IMR-90 (cell line): Measurements from ENCODE around the gene DBX1. TPM values are rescaled to one million over a fixed set of nuclear protein-coding genes. Genes with fewer than 3 reads are reported as not detected.

ENCODE experiments used
- ATAC-seq: fragments of 200-7000 bp; cut with Tn5 transposase; 2 replicates; pipeline ENCODE4 v1.9.1; 2020; ENCODE audit warnings: low read depth, mild to moderate bottlenecking, moderate library complexity
- BruUV-seq: library from RNA; stranded (reverse); fragments of 400-500 nt; replicated peaks from 2 replicates; lab custom pipeline; 2021; lab: Mats Ljungman, UMichigan
- CTCF ChIA-PET: fragments of 300-600 bp; formaldehyde crosslinking; extraction: SDS; loops from one replicate; lab custom pipeline; 2021; ENCODE audit warnings: antibody characterized with exemption; lab: Yijun Ruan, JAX
- POLR2A ChIA-PET: fragments of 300-600 bp; sonication (Branson Sonifier 250); formaldehyde crosslinking; loops from one replicate; lab custom pipeline; 2022; ENCODE audit warnings: antibody characterized with exemption; ENCODE audit not compliant: unreplicated experiment; lab: Charles Lee
- DNase-seq: peaks from one replicate; pipeline ENCODE4 v3.0.0; 2013
- H2AFZ ChIP-seq: replicated peaks from 2 replicates; pipeline ENCODE3; 2013; ENCODE audit warnings: low read length, mild to moderate bottlenecking; ENCODE audit not compliant: poor library complexity
- H2AK5ac ChIP-seq: 2 replicates; pipeline ENCODE4 v1.6.1; 2013; ENCODE audit warnings: low read depth, low read length, inconsistent platforms
- H2AK9ac ChIP-seq: replicated peaks from 2 replicates; pipeline ENCODE3; 2013; ENCODE audit warnings: mild to moderate bottlenecking, low read depth, low read length, moderate library complexity; ENCODE audit not compliant: poor library complexity
- H2BK120ac ChIP-seq: 2 replicates; pipeline ENCODE4 v1.6.1; 2013; ENCODE audit warnings: low read depth, low read length, inconsistent platforms
- H2BK15ac ChIP-seq: 3 replicates; pipeline ENCODE4 v1.6.1; 2013; ENCODE audit warnings: low read depth, low read length, inconsistent platforms
- H2BK20ac ChIP-seq: 2 replicates; pipeline ENCODE4 v1.6.1; 2013; ENCODE audit warnings: low read depth, mild to moderate bottlenecking, inconsistent platforms, low read length, moderate library complexity
- H2BK5ac ChIP-seq: 2 replicates; pipeline ENCODE4 v1.6.1; 2013; ENCODE audit warnings: mild to moderate bottlenecking, low read depth, low read length, inconsistent platforms; ENCODE audit not compliant: poor library complexity, severe bottlenecking
- H3K14ac ChIP-seq: replicated peaks from 2 replicates; pipeline ENCODE4 v1.6.1; 2013; ENCODE audit warnings: low read depth, low read length, inconsistent platforms
- H3K18ac ChIP-seq: 2 replicates; pipeline ENCODE4 v1.6.1; 2013; ENCODE audit warnings: low read depth, low read length, control low read depth
- H3K23ac ChIP-seq: 2 replicates; pipeline ENCODE4 v1.6.1; 2013; ENCODE audit warnings: low read depth, low read length, inconsistent platforms
- H3K27ac ChIP-seq: 2 replicates; pipeline ENCODE4 v1.5.1; 2013; ENCODE audit warnings: mild to moderate bottlenecking, control low read depth, low read length; ENCODE audit not compliant: insufficient read depth
- H3K27me3 ChIP-seq: 2 replicates; pipeline ENCODE4 v1.6.1; 2013; ENCODE audit warnings: low read length; ENCODE audit not compliant: control insufficient read depth, insufficient read depth
- H3K36me3 ChIP-seq: 2 replicates; pipeline ENCODE4 v1.6.1; 2013; ENCODE audit warnings: low read length, mixed read lengths; ENCODE audit not compliant: control insufficient read depth, insufficient read depth
- H3K4ac ChIP-seq: 2 replicates; pipeline ENCODE4 v1.6.1; 2013; ENCODE audit warnings: low read depth, low read length, inconsistent platforms
- H3K4me1 ChIP-seq: 2 replicates; pipeline ENCODE4 v1.6.1; 2013; ENCODE audit warnings: low read length, mixed read lengths; ENCODE audit not compliant: control insufficient read depth, insufficient read depth
- H3K4me2 ChIP-seq: 2 replicates; pipeline ENCODE4 v1.6.1; 2013; ENCODE audit warnings: low read depth, mild to moderate bottlenecking, control low read depth, low read length, moderate library complexity
- H3K4me3 ChIP-seq: 2 replicates; pipeline ENCODE4 v1.5.1; 2013; ENCODE audit warnings: low read depth, mild to moderate bottlenecking, control low read depth, low read length, moderate library complexity; ENCODE audit not compliant: insufficient read depth
- H3K56ac ChIP-seq: 2 replicates; pipeline ENCODE4 v1.6.1; 2013; ENCODE audit warnings: low read length, inconsistent platforms; ENCODE audit not compliant: insufficient read depth; ENCODE audit errors: extremely low read depth
- H3K79me1 ChIP-seq, 2 experiments: 2 replicates each; pipeline ENCODE4 v1.6.1; 2013; ENCODE audit warnings: low read length in 2 of 2, inconsistent platforms in 1 of 2, low read depth in 1 of 2
- H3K9ac ChIP-seq: 2 replicates; pipeline ENCODE4 v1.6.1; 2013; ENCODE audit warnings: low read depth, low read length, control low read depth
- H3K9me1 ChIP-seq: 2 replicates; pipeline ENCODE4 v1.6.1; 2013; ENCODE audit warnings: low read length, inconsistent platforms; ENCODE audit not compliant: insufficient read depth
- H3K9me3 ChIP-seq: 2 replicates; pipeline ENCODE4 v1.6.1; 2013; ENCODE audit warnings: low read length; ENCODE audit not compliant: control insufficient read depth, insufficient read depth
- H4K20me1 ChIP-seq: 2 replicates; pipeline ENCODE4 v1.6.1; 2013; ENCODE audit warnings: low read length, inconsistent platforms; ENCODE audit not compliant: insufficient read depth
- H4K5ac ChIP-seq: 2 replicates; pipeline ENCODE4 v1.6.1; 2013; ENCODE audit warnings: mild to moderate bottlenecking, low read depth, low read length, control low read depth
- H4K8ac ChIP-seq, 2 experiments: 2 replicates each; pipeline ENCODE4 v1.6.1; 2013; ENCODE audit warnings: low read depth in 2 of 2, low read length in 2 of 2, control low read depth in 1 of 2, inconsistent platforms in 1 of 2
- H4K91ac ChIP-seq: 2 replicates; pipeline ENCODE4 v1.6.1; 2013; ENCODE audit warnings: low read depth, low read length, inconsistent platforms; ENCODE audit not compliant: insufficient read depth
- BHLHE40 ChIP-seq: fragments of 150-350 bp; IDR thresholded peaks from 2 replicates; pipeline ENCODE4 v1.6.1; 2016; ENCODE audit warnings: mild to moderate bottlenecking, low read depth, low read length
- CEBPB ChIP-seq: IDR thresholded peaks from 2 replicates; pipeline ENCODE4 v1.6.1; 2012; ENCODE audit warnings: low read depth, low read length, improper control_type of control experiment
- CHD1 ChIP-seq: IDR thresholded peaks from 2 replicates; pipeline ENCODE4 v1.6.1; 2012; ENCODE audit warnings: low read depth, low read length, improper control_type of control experiment
- FOS ChIP-seq: fragments of 150-350 bp; IDR thresholded peaks from 2 replicates; pipeline ENCODE4 v1.6.1; 2016; ENCODE audit warnings: low read depth, low read length
- MAFK ChIP-seq: IDR thresholded peaks from 2 replicates; pipeline ENCODE4 v1.6.1; 2012; ENCODE audit warnings: low read depth, low read length, improper control_type of control experiment
- MAZ ChIP-seq: IDR thresholded peaks from 2 replicates; pipeline ENCODE4 v1.6.1; 2012; ENCODE audit warnings: low read depth, mild to moderate bottlenecking, low read length, improper control_type of control experiment, moderate library complexity, borderline replicate concordance
- MXI1 ChIP-seq: IDR thresholded peaks from 2 replicates; pipeline ENCODE4 v1.6.1; 2012; ENCODE audit warnings: low read depth, mild to moderate bottlenecking, low read length, moderate library complexity, borderline replicate concordance
- NFE2L2 ChIP-seq: fragments of 150-350 bp; IDR thresholded peaks from 2 replicates; pipeline ENCODE4 v1.6.1; 2016; ENCODE audit warnings: low read depth, mild to moderate bottlenecking, low read length
- POLR2A ChIP-seq: IDR thresholded peaks from 2 replicates; pipeline ENCODE4 v1.6.1; 2012; ENCODE audit warnings: mild to moderate bottlenecking, low read depth, low read length
- RAD21 ChIP-seq: IDR thresholded peaks from 2 replicates; pipeline ENCODE4 v1.6.1; 2012; ENCODE audit warnings: low read length, improper control_type of control experiment
- RCOR1 ChIP-seq: IDR thresholded peaks from 2 replicates; pipeline ENCODE4 v1.6.1; 2012; ENCODE audit warnings: mild to moderate bottlenecking, low read length, improper control_type of control experiment; ENCODE audit not compliant: insufficient replicate concordance
- RFX5 ChIP-seq: IDR thresholded peaks from 2 replicates; pipeline ENCODE4 v1.8.0; 2012; ENCODE audit warnings: low read depth, mild to moderate bottlenecking, low read length, moderate library complexity
- SMC3 ChIP-seq: fragments of 150-350 bp; IDR thresholded peaks from 2 replicates; pipeline ENCODE4 v1.6.1; 2016; ENCODE audit warnings: low read depth, mild to moderate bottlenecking, antibody characterized with exemption, low read length, moderate library complexity
- WGBS, 2 experiments: methylation state at CpG; one replicate each; pipeline versions ENCODE4 v1.1.5 to v1.1.7; 2013; ENCODE audit warnings: missing lambda C conversion rate in 2 of 2; ENCODE audit not compliant: insufficient read length in 1 of 2; ENCODE audit errors: extremely low coverage in 2 of 2; 5-methylcytosine and 5-hydroxymethylcytosine counted together
- dilution Hi-C: fragments of 300-500 bp; cut with HindIII; formaldehyde crosslinking; loops from one replicate; pipeline ENCODE4 v1.14.3; 2018; ENCODE audit warnings: low sequenced_read_pairs; ENCODE audit not compliant: unreplicated experiment
- in situ Hi-C: fragments of 300-500 bp; cut with MboI; formaldehyde crosslinking; loops from 3 replicates; pipeline ENCODE4 v1.14.3; 2019; ENCODE audit warnings: low sequenced_read_pairs, inconsistent platforms, mixed read lengths
- intact Hi-C: fragments of 100-400 bp; cut with micrococcal nuclease; formaldehyde crosslinking; loops from 2 replicates; pipeline ENCODE4 v1.10.0; 2022
- polyA plus RNA-seq, 3 experiments: library from polyadenylated mRNA; depleted of rRNA; stranded (reverse); fragments of >200 nt; gene quantifications; 2 replicates each; pipeline ENCODE4 v1.2.3, GENCODE V29; 2012; ENCODE audit warnings: low replicate concordance in 1 of 3
- total RNA-seq: library from RNA; depleted of rRNA; stranded (reverse); fragments of >200 nt; gene quantifications from 2 replicates; pipeline ENCODE4 v1.2.3, GENCODE V29; 2012
- TF ChIP-seq, protein P1 (sequence below): fragments of 150-350 bp; IDR thresholded peaks from 2 replicates; pipeline ENCODE4 v1.6.1; 2016; ENCODE audit warnings: low read depth, mild to moderate bottlenecking, low read length, moderate library complexity, borderline replicate concordance
- TF ChIP-seq, protein P2 (sequence below): fragments of 150-350 bp; IDR thresholded peaks from 2 replicates; pipeline ENCODE4 v1.6.1; 2017; ENCODE audit warnings: mild to moderate bottlenecking, antibody characterized with exemption, low read length, low read depth
- TF ChIP-seq, protein P3 (sequence below): conservative IDR thresholded peaks from 2 replicates; pipeline ENCODE4 v1.5.1; 2012; ENCODE audit warnings: mild to moderate bottlenecking, low read depth, low read length, improper control_type of control experiment

The DBX1 gene
- total and polyA plus RNA-seq, 2 of the 4 experiments (the other 2 are of a cell fraction) = not detected

DNA sequence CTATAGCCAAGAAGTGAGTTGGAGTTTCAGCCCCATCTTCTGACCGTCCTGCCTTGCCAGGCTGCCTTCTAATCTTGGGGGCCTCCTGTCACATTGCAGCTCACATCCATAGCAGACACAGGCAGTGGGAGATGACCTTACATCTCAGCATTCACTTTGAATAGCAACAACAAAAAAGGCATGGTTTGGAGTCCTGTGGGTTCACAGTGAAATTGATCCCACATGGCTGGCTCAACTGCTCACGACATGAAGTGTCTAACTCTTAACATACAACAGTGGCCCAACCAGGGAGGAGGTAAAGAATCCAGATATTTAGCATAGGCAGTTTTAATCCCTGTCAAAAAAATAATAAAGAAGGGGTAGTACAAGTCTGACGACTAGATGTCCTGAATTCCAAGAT lies 38.1 kb downstream of the DBX1 start:
- no peaks in the 10 kb centered on the region for H3K4me1 ChIP-seq
- dilution Hi-C loops (no loop called here), in situ Hi-C loops (loop anchor here (10.0 kb wide), 1 partner anchor 387 kb away; no protein-coding TSS in a partner anchor), intact Hi-C loops (no loop called here)
- no peak overlapping the region for H2BK15ac ChIP-seq
- no peak overlapping the region for H3K18ac ChIP-seq
- no peak overlapping the region for H4K91ac ChIP-seq
- no peak overlapping the region for H2BK20ac ChIP-seq
- no peaks in the 10 kb centered on the region for H3K9me3 ChIP-seq
- H4K20me1 ChIP-seq = no peaks in the 10 kb centered on the region
- BruUV-seq = no TSS peak
- H4K5ac ChIP-seq = no peak overlapping the region
- no peak overlapping the region for H3K56ac ChIP-seq
- no peak overlapping the region for H2AK5ac ChIP-seq
- DNase-seq (no peak), ATAC-seq (no peak)
- no CpG with 5 or more reads among the region's 3 CpGs for WGBS, 2 experiments
- H4K8ac ChIP-seq = no peak overlapping the region
- H3K27me3 ChIP-seq = no peaks in the 10 kb centered on the region
- H3K79me1 ChIP-seq = no peaks in the 10 kb centered on the region; a peak in 1 of 4 replicates
- H3K27ac ChIP-seq = no peak overlapping the region
- H3K9ac ChIP-seq = no peak overlapping the region
- ChIA-PET CTCF (interaction anchor here (0.6 kb wide), 1 partner anchor 323 kb away, joined by 3 read pairs; no protein-coding TSS in a partner anchor), POLR2A (no interaction called here)
- no peak overlapping the region for H2BK5ac ChIP-seq
- H3K4me3 ChIP-seq = no peak overlapping the region
- no peak overlapping the region for H2AFZ ChIP-seq
- H3K4ac ChIP-seq = no peak overlapping the region
- H3K9me1 ChIP-seq = no peaks in the 10 kb centered on the region; the same call in 1 of the 2 replicates
- H3K14ac ChIP-seq = no peak overlapping the region
- no peak overlapping the region for H3K4me2 ChIP-seq
- H2BK120ac ChIP-seq = no peak overlapping the region
- H3K23ac ChIP-seq = no peak overlapping the region
- TF ChIP-seq RAD21 (no peak), SMC3 (no peak), CHD1 (no peak), MAZ (no peak), RFX5 (no peak), FOS (no peak), NFE2L2 (no peak), CEBPB (no peak), POLR2A (no peak), MXI1 (no peak), MAFK (no peak), RCOR1 (no peak), BHLHE40 (no peak)
- TF ChIP-seq, protein P1, sequence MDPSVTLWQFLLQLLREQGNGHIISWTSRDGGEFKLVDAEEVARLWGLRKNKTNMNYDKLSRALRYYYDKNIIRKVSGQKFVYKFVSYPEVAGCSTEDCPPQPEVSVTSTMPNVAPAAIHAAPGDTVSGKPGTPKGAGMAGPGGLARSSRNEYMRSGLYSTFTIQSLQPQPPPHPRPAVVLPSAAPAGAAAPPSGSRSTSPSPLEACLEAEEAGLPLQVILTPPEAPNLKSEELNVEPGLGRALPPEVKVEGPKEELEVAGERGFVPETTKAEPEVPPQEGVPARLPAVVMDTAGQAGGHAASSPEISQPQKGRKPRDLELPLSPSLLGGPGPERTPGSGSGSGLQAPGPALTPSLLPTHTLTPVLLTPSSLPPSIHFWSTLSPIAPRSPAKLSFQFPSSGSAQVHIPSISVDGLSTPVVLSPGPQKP = no peak
- TF ChIP-seq, protein P2, sequence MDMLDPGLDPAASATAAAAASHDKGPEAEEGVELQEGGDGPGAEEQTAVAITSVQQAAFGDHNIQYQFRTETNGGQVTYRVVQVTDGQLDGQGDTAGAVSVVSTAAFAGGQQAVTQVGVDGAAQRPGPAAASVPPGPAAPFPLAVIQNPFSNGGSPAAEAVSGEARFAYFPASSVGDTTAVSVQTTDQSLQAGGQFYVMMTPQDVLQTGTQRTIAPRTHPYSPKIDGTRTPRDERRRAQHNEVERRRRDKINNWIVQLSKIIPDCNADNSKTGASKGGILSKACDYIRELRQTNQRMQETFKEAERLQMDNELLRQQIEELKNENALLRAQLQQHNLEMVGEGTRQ = no peak
- TF ChIP-seq, protein P3, sequence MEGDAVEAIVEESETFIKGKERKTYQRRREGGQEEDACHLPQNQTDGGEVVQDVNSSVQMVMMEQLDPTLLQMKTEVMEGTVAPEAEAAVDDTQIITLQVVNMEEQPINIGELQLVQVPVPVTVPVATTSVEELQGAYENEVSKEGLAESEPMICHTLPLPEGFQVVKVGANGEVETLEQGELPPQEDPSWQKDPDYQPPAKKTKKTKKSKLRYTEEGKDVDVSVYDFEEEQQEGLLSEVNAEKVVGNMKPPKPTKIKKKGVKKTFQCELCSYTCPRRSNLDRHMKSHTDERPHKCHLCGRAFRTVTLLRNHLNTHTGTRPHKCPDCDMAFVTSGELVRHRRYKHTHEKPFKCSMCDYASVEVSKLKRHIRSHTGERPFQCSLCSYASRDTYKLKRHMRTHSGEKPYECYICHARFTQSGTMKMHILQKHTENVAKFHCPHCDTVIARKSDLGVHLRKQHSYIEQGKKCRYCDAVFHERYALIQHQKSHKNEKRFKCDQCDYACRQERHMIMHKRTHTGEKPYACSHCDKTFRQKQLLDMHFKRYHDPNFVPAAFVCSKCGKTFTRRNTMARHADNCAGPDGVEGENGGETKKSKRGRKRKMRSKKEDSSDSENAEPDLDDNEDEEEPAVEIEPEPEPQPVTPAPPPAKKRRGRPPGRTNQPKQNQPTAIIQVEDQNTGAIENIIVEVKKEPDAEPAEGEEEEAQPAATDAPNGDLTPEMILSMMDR = no peak
- peaks cover 22% of the 10 kb centered on the region for H3K36me3 ChIP-seq
- no peak overlapping the region for H2AK9ac ChIP-seq
